SK-N-MC (cell line): ENCODE results near the gene MAP3K15.

Experiments
- EZH2 ChIP-seq: fragments of 200-600 bp; sonication (generic); IDR thresholded peaks from one replicate; pipeline ENCODE4 v1.6.1; 2017; ENCODE audit warnings: antibody characterized with exemption
- FOXP2 ChIP-seq: optimal IDR thresholded peaks from 2 replicates; pipeline ENCODE3; 2011; ENCODE audit warnings: mild to moderate bottlenecking, moderate library complexity; ENCODE audit not compliant: insufficient read depth; ENCODE audit errors: extremely low read length, control extremely low read depth
- POLR2AphosphoS5 ChIP-seq: IDR thresholded peaks from 2 replicates; pipeline ENCODE4 v1.6.1; 2012; ENCODE audit warnings: mild to moderate bottlenecking, low read depth, low read length, borderline replicate concordance

DNA sequence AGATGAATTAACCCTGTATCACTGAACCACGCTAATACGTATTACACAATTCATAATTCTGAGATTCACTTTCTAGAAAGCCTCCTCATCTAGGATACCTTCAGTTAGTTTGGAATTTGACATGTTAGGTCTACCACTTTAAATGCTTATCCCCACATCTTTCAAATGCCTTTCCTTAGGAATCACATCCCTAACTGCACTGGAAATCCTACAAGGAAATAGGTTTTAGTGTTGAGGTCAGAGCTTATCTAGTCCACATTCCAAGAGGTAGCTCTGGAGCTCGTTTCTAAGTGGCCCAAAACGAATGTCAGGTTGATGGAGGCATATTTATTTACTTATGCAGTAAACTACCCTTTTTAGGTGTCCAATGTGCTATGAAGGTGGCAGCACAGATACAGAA lies 153.6 kb downstream of the MAP3K15 start:
- TF ChIP-seq POLR2AphosphoS5 (no peak), EZH2 (no peak), FOXP2 (no peak)
